ENCODE measurements around the gene KYNU.
"Not testable (repeated sequence)": the region's sequence is repeated elsewhere in the genome, so short reads cannot be mapped to it uniquely, and the experiment has no call there.

KYNU gene

DNA sequence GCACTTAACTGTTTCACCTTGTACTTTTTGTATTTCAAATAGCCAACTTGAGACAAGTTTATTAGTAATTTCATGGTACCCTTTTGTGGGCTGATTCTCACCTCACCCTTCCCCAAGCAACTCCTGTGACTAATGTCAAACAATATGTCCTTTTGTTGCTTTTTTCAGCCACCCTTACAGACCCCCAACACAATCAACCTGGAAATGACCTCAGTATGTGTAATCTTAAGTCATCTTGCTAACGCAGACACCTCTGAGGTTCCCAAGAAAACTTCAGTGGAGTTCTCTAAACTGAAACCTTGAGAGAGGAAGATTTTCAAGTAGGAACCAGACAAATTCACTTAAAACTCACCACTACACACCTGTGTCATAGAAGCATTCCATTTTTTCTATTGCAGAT lies 69.5 kb downstream of the KYNU start:
- no peak for ATAC-seq
- TF ChIP-seq ZNF70 (CRISPR knock-in tag; IDR thresholded peaks at IDR 0.05) (no peak), GLIS3 (CRISPR knock-in tag; IDR thresholded peaks at IDR 0.05) (no peak), POU6F1 (CRISPR knock-in tag; IDR thresholded peaks at IDR 0.05; ENCODE audit: borderline replicate concordance, low read depth) (no peak), ESRRG (CRISPR knock-in tag; IDR thresholded peaks at IDR 0.05) (no peak), TOX (CRISPR knock-in tag; IDR thresholded peaks at IDR 0.05; ENCODE audit: borderline replicate concordance) (no peak), ISL1 (CRISPR knock-in tag; IDR thresholded peaks at IDR 0.05) (no peak), CSRNP3 (CRISPR knock-in tag; IDR thresholded peaks at IDR 0.05) (no peak), PATZ1 (CRISPR knock-in tag; IDR thresholded peaks at IDR 0.05; ENCODE audit: borderline replicate concordance) (no peak), BACH2 (CRISPR knock-in tag; IDR thresholded peaks at IDR 0.05; ENCODE audit: borderline replicate concordance) (no peak), OSR1 (CRISPR knock-in tag; IDR thresholded peaks at IDR 0.05) (no peak), TSHZ2 (CRISPR knock-in tag; IDR thresholded peaks at IDR 0.05) (no peak), ZFP30 (CRISPR knock-in tag; IDR thresholded peaks at IDR 0.05) (no peak), ARNTL (CRISPR knock-in tag; IDR thresholded peaks at IDR 0.05; ENCODE audit: borderline replicate concordance, low read depth) (no peak), CSDC2 (CRISPR knock-in tag; IDR thresholded peaks at IDR 0.05) (no peak), TCF4 (CRISPR knock-in tag; IDR thresholded peaks at IDR 0.05; ENCODE audit: borderline replicate concordance) (no peak), RARB (CRISPR knock-in tag; IDR thresholded peaks at IDR 0.05) (no peak), ZNF565 (CRISPR knock-in tag; conservative IDR thresholded peaks at IDR 0.05; ENCODE audit: low read depth) (no peak)

GRCh38 chr2:142948723-142949122 lies 71.3 kb downstream of the KYNU start:
- not testable (repeated sequence) for ATAC-seq

- ATAC-seq: not testable (repeated sequence)
These were observed 72.9 kb downstream of the KYNU start for GRCh38 chr2:142950323-142950722.

DNA sequence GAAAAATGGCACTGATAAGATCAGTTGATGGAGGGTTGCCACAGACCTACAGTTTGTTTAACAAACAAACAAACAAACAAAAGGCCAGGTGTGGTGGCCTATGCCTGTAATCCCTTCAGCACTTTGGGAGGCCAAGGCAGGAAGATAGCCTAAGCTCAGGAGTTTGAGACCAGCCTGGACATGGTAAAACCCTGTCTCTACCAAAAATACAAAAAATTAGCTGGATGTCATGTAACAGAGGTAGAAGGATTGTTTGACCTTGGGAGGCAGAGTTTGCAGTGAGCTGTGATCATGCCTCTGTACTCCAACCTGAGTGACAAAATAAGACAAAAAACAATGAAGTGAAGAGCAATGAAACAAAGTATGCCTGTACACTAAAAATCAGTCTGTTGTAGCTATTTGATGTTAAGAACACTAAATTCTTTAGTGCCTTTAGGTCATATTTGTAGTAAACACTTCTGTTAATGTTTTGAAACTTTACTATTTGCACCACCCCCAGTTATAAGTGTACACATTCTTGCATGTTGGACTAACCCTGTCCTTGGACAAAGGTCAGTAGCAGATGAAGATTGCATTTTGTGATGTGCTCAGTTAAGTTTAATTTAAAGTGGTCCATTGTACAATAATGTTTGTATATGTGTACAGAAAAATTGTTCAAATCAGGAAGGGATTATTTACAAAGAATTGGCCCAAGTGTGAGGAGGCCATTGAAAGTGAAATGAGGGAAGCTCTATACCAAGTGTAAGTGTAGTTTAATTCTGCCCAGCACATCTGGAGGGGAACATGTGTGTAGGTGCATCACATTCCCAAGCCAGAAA lies 73.9 kb downstream of the KYNU start:
- ATAC-seq: no peak
- TF ChIP-seq ZNF70 (CRISPR knock-in tag; IDR thresholded peaks at IDR 0.05): no peak
- TF ChIP-seq, protein P1, sequence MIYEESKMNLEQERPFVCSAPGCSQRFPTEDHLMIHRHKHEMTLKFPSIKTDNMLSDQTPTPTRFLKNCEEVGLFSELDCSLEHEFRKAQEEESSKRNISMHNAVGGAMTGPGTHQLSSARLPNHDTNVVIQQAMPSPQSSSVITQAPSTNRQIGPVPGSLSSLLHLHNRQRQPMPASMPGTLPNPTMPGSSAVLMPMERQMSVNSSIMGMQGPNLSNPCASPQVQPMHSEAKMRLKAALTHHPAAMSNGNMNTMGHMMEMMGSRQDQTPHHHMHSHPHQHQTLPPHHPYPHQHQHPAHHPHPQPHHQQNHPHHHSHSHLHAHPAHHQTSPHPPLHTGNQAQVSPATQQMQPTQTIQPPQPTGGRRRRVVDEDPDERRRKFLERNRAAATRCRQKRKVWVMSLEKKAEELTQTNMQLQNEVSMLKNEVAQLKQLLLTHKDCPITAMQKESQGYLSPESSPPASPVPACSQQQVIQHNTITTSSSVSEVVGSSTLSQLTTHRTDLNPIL (CRISPR knock-in tag; IDR thresholded peaks at IDR 0.05; ENCODE audit: low read depth): no peak
- TF ChIP-seq OSR1 (CRISPR knock-in tag; IDR thresholded peaks at IDR 0.05): no peak
- no peak for TF ChIP-seq TSHZ2 (CRISPR knock-in tag; IDR thresholded peaks at IDR 0.05)
- TF ChIP-seq TOX (CRISPR knock-in tag; IDR thresholded peaks at IDR 0.05; ENCODE audit: borderline replicate concordance): no peak
- no peak for TF ChIP-seq PPARA (CRISPR knock-in tag; IDR thresholded peaks at IDR 0.05; ENCODE audit: borderline replicate concordance)
- TF ChIP-seq RARB (CRISPR knock-in tag; IDR thresholded peaks at IDR 0.05): no peak
- no peak for TF ChIP-seq ZFP30 (CRISPR knock-in tag; IDR thresholded peaks at IDR 0.05)
- TF ChIP-seq POU6F1 (CRISPR knock-in tag; IDR thresholded peaks at IDR 0.05; ENCODE audit: borderline replicate concordance, low read depth): no peak
